ENCODE data around the gene RITA1. TPM values are rescaled to one million over a fixed set of nuclear protein-coding genes. Genes with fewer than 3 reads are reported as not detected.

Gene RITA1
- total RNA-seq, 4 donors from 2014 or later: 12.3 to 21.4 (median 16.2) TPM

- Histone ChIP-seq H3K36me3 (peaks cover 0 to 52% (median 17%) of the 10 kb centered on the region in 4 donors), H3K27ac (replicated peaks in 1 of 4) (peak overlapping the region in 2 of 4 donors; percentile 28 to 45), H3K9me3 (no peaks in the 10 kb centered on the region), H3K27me3 (no peaks in the 10 kb centered on the region), H3K4me1 (peaks cover 84 to 91% (median 87%) of the 10 kb centered on the region in 4 donors), H3K4me3 (no peak overlapping the region)
- intact Hi-C loops (cut with DNase I): no loop called here
- no peak for DNase-seq (ENCODE audit: extremely low spot score)
- WGBS: 82% methylated on average over 12 of the region's 14 CpGs
- TF ChIP-seq POLR2AphosphoS5 (IDR thresholded peaks at IDR 0.05) (no peak), POLR2A (IDR thresholded peaks at IDR 0.05; ENCODE audit: low read depth) (no peak), EP300 (IDR thresholded peaks at IDR 0.05) (no peak)
- TF ChIP-seq, protein P1, sequence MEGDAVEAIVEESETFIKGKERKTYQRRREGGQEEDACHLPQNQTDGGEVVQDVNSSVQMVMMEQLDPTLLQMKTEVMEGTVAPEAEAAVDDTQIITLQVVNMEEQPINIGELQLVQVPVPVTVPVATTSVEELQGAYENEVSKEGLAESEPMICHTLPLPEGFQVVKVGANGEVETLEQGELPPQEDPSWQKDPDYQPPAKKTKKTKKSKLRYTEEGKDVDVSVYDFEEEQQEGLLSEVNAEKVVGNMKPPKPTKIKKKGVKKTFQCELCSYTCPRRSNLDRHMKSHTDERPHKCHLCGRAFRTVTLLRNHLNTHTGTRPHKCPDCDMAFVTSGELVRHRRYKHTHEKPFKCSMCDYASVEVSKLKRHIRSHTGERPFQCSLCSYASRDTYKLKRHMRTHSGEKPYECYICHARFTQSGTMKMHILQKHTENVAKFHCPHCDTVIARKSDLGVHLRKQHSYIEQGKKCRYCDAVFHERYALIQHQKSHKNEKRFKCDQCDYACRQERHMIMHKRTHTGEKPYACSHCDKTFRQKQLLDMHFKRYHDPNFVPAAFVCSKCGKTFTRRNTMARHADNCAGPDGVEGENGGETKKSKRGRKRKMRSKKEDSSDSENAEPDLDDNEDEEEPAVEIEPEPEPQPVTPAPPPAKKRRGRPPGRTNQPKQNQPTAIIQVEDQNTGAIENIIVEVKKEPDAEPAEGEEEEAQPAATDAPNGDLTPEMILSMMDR (IDR thresholded peaks at IDR 0.05): no peak
Observed at GRCh38 chr12:113241191-113242025, 55.9 kb downstream of the RITA1 start.

Small RNA genes within 50 kb of the gene (small RNA-seq; reads per million reads assigned to genes)
- 0 reads per million in 3 donors for gene MIR7106
- 0 reads per million in 3 donors for gene RF00019

Other genes with a start within 250 kb of the RITA1 start
- gene OAS3, start 247.2 kb upstream of the RITA1 start, total RNA-seq: 1 to 10 TPM; 6.0 to 9.6 (median 9.2) TPM
- 1 to 10 TPM; 4.8 to 9.1 (median 7.4) TPM for gene OAS2, start 207.2 kb upstream of the RITA1 start, total RNA-seq
- 1 to 10 TPM; 3.6 to 6.1 (median 4.9) TPM for gene DTX1, start 129.0 kb upstream of the RITA1 start, total RNA-seq
- gene RASAL1, start 50.0 kb upstream of the RITA1 start, total RNA-seq: under 1 TPM in 1 of 4 donors, not detected in 3; 0.17 TPM
- not detected for gene CFAP73, start 36.0 kb upstream of the RITA1 start, total RNA-seq
- gene DDX54, start 243 bp upstream of the RITA1 start, total RNA-seq: 10 to 100 TPM; 29.1 to 59.6 (median 52.7) TPM
- gene TPCN1, start 35.7 kb downstream of the RITA1 start, total RNA-seq: 10 to 100 TPM; 31.1 to 54.0 (median 34.5) TPM
- gene SLC8B1, start 149.4 kb downstream of the RITA1 start, total RNA-seq: 10 to 100 TPM; 19.1 to 22.8 (median 19.8) TPM
- 10 to 100 TPM; 30.2 to 60.9 (median 33.1) TPM for gene PLBD2, start 172.9 kb downstream of the RITA1 start, total RNA-seq
- 10 to 100 TPM in 1 of 4 donors, not detected in 3; 13.6 TPM for gene SDS, start 218.2 kb downstream of the RITA1 start, total RNA-seq
- 1 to 10 TPM; 2.7 to 5.6 (median 3.2) TPM for gene SDSL, start 236.7 kb downstream of the RITA1 start, total RNA-seq

All from esophagus muscularis mucosa (tissue), 4 donors.